Tibial nerve (tissue), 4 donors: ENCODE results near the gene GPHN.

Source experiments
- CTCF ChIP-seq, 5 experiments: fragments of 200-600 bp in 3 of 5; fragments of 450-650 bp in 2 of 5; sonication (generic) in 3 of 5; IDR thresholded peaks; one replicate each; pipeline ENCODE4 v1.5.1; 2016 to 2019; ENCODE audit warnings: antibody characterized with exemption in 5 of 5, mild to moderate bottlenecking in 3 of 5, moderate library complexity in 2 of 5
- EP300 ChIP-seq, 2 donors: sonication (generic); formaldehyde crosslinking; IDR thresholded peaks; one replicate each; pipeline ENCODE4 v1.6.1; 2017; ENCODE audit warnings: antibody characterized with exemption in 2 of 2, mild to moderate bottlenecking in 1 of 2

GRCh38 chr14:67031920-67032774, 524.2 kb downstream of the GPHN start:
- no peak for TF ChIP-seq EP300 (IDR thresholded peaks at IDR 0.05)
- TF ChIP-seq CTCF (IDR thresholded peaks at IDR 0.05): no peak
